SK-N-SH (cell line): ENCODE data around the gene OR51B6.

Experiments
- EP300 ChIP-seq, 2 experiments: IDR thresholded peaks; 2 replicates each; pipeline versions ENCODE4 v1.4.0 to v1.6.1; 2012; ENCODE audit warnings: borderline replicate concordance in 1 of 2, low read depth in 1 of 2, low read length in 1 of 2
- EZH2phosphoT487 ChIP-seq: fragments of 200-600 bp; sonication (generic); IDR thresholded peaks from 2 replicates; pipeline ENCODE4 v1.6.1; 2017; ENCODE audit warnings: low read depth, mixed run types, mild to moderate bottlenecking, antibody characterized with exemption, moderate library complexity, borderline replicate concordance
- GATA2 ChIP-seq: sonication (generic); formaldehyde crosslinking; IDR thresholded peaks from 2 replicates; pipeline ENCODE4 v1.5.0; 2020; ENCODE audit warnings: mild to moderate bottlenecking, missing genetic modification reagents
- JUND ChIP-seq: IDR thresholded peaks from 2 replicates; pipeline ENCODE4 v1.4.0; 2012
- NFIC ChIP-seq: IDR thresholded peaks from 2 replicates; pipeline ENCODE4 v1.4.0; 2012; ENCODE audit warnings: borderline replicate concordance
- RAD21 ChIP-seq: IDR thresholded peaks from 2 replicates; pipeline ENCODE4 v1.6.1; 2012; ENCODE audit warnings: mild to moderate bottlenecking, low read length
- RFX5 ChIP-seq: IDR thresholded peaks from 2 replicates; pipeline ENCODE4 v1.6.1; 2012; ENCODE audit warnings: mild to moderate bottlenecking, improper control_type of control experiment, low read length
- TAF1 ChIP-seq: IDR thresholded peaks from 2 replicates; pipeline ENCODE4 v1.6.1; 2012; ENCODE audit warnings: low read depth, mild to moderate bottlenecking, low read length, moderate library complexity, borderline replicate concordance
- YY1 ChIP-seq: IDR thresholded peaks from 2 replicates; pipeline ENCODE4 v1.4.0; 2012; ENCODE audit warnings: low read depth, mild to moderate bottlenecking
- TF ChIP-seq, protein P1 (sequence below): fragments of 150-350 bp; IDR thresholded peaks from 2 replicates; pipeline ENCODE4 v1.6.1; 2017; ENCODE audit warnings: antibody characterized with exemption, low read length, low read depth, borderline replicate concordance
- TF ChIP-seq, protein P2 (sequence below): IDR thresholded peaks from 2 replicates; pipeline ENCODE4 v1.4.0; 2012; ENCODE audit warnings: low read depth
- TF ChIP-seq, protein P3 (sequence below): fragments of 200-600 bp; sonication (generic); IDR thresholded peaks from 2 replicates; pipeline ENCODE4 v1.6.1; 2017; ENCODE audit warnings: antibody characterized with exemption, mild to moderate bottlenecking, moderate library complexity
- TF ChIP-seq, protein P4 (sequence below): IDR thresholded peaks from 2 replicates; pipeline ENCODE4 v1.6.1; 2012; ENCODE audit warnings: mild to moderate bottlenecking, low read depth, low read length, moderate library complexity

DNA sequence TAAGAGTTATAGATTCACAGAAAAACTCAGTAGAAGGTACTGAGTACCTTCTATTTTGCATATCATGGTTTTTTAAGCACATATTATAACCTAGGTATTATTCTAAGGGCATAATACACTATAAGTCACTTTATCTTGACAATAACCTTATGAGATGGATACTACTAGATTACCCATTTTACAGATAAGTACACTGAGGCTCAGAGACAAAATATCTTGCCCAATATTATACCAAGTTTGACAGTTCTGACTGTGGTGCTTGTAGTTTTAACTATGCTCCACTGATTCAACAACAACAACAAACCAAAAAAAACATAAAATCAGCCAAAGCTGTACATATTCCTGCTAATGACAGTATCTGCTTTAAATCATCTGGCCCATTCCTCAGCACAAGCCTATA lies 42.8 kb downstream of the OR51B6 start:
- TF ChIP-seq TAF1 (no peak), RFX5 (no peak), EZH2phosphoT487 (no peak), RAD21 (no peak), GATA2 (CRISPR knock-in tag) (no peak), JUND (no peak), EP300 (IDR thresholded peaks at IDR 0.05; ENCODE audit: borderline replicate concordance in 1 of 2, low read depth in 1 of 2, low read length in 1 of 2) (no peak), NFIC (no peak), YY1 (no peak)
- TF ChIP-seq, protein P1, sequence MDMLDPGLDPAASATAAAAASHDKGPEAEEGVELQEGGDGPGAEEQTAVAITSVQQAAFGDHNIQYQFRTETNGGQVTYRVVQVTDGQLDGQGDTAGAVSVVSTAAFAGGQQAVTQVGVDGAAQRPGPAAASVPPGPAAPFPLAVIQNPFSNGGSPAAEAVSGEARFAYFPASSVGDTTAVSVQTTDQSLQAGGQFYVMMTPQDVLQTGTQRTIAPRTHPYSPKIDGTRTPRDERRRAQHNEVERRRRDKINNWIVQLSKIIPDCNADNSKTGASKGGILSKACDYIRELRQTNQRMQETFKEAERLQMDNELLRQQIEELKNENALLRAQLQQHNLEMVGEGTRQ: no peak
- TF ChIP-seq, protein P2, sequence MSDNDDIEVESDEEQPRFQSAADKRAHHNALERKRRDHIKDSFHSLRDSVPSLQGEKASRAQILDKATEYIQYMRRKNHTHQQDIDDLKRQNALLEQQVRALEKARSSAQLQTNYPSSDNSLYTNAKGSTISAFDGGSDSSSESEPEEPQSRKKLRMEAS: no peak
- TF ChIP-seq, protein P3, sequence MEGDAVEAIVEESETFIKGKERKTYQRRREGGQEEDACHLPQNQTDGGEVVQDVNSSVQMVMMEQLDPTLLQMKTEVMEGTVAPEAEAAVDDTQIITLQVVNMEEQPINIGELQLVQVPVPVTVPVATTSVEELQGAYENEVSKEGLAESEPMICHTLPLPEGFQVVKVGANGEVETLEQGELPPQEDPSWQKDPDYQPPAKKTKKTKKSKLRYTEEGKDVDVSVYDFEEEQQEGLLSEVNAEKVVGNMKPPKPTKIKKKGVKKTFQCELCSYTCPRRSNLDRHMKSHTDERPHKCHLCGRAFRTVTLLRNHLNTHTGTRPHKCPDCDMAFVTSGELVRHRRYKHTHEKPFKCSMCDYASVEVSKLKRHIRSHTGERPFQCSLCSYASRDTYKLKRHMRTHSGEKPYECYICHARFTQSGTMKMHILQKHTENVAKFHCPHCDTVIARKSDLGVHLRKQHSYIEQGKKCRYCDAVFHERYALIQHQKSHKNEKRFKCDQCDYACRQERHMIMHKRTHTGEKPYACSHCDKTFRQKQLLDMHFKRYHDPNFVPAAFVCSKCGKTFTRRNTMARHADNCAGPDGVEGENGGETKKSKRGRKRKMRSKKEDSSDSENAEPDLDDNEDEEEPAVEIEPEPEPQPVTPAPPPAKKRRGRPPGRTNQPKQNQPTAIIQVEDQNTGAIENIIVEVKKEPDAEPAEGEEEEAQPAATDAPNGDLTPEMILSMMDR: no peak
- TF ChIP-seq, protein P4, sequence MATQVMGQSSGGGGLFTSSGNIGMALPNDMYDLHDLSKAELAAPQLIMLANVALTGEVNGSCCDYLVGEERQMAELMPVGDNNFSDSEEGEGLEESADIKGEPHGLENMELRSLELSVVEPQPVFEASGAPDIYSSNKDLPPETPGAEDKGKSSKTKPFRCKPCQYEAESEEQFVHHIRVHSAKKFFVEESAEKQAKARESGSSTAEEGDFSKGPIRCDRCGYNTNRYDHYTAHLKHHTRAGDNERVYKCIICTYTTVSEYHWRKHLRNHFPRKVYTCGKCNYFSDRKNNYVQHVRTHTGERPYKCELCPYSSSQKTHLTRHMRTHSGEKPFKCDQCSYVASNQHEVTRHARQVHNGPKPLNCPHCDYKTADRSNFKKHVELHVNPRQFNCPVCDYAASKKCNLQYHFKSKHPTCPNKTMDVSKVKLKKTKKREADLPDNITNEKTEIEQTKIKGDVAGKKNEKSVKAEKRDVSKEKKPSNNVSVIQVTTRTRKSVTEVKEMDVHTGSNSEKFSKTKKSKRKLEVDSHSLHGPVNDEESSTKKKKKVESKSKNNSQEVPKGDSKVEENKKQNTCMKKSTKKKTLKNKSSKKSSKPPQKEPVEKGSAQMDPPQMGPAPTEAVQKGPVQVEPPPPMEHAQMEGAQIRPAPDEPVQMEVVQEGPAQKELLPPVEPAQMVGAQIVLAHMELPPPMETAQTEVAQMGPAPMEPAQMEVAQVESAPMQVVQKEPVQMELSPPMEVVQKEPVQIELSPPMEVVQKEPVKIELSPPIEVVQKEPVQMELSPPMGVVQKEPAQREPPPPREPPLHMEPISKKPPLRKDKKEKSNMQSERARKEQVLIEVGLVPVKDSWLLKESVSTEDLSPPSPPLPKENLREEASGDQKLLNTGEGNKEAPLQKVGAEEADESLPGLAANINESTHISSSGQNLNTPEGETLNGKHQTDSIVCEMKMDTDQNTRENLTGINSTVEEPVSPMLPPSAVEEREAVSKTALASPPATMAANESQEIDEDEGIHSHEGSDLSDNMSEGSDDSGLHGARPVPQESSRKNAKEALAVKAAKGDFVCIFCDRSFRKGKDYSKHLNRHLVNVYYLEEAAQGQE: no peak
